ENCODE data around the gene ATF1.
"Not testable (repeated sequence)": the region's sequence is repeated elsewhere in the genome, so short reads cannot be mapped to it uniquely, and the experiment has no call there.

The ATF1 gene

GRCh38 chr12:50806176-50806575 lies 42.3 kb downstream of the ATF1 start:
- no peak for DNase-seq

- not testable (repeated sequence) for DNase-seq
These were observed 45.2 kb downstream of the ATF1 start for GRCh38 chr12:50809131-50809530.

- not testable (repeated sequence) for DNase-seq
These were observed 51.0 kb downstream of the ATF1 start for GRCh38 chr12:50814921-50815320.

- DNase-seq = no peak
These were observed 56.3 kb downstream of the ATF1 start for GRCh38 chr12:50820177-50820576.

- DNase-seq = no peak
These were observed 58.2 kb downstream of the ATF1 start for GRCh38 chr12:50822082-50822481.

GRCh38 chr12:50823724-50824123 lies 59.8 kb downstream of the ATF1 start:
- not testable (repeated sequence) for DNase-seq

- DNase-seq = no peak
These were observed 61.0 kb downstream of the ATF1 start for GRCh38 chr12:50824914-50825313.

- DNase-seq = no peak
These were observed 61.5 kb downstream of the ATF1 start for GRCh38 chr12:50825372-50825838.

GRCh38 chr12:50828121-50828520 lies 64.2 kb downstream of the ATF1 start:
- DNase-seq = no peak

- DNase-seq = no peak
These were observed 65.0 kb downstream of the ATF1 start for GRCh38 chr12:50828886-50829285.

- DNase-seq = not testable (repeated sequence)
These were observed 69.9 kb downstream of the ATF1 start for GRCh38 chr12:50833801-50834200.

- DNase-seq = no peak
These were observed 75.1 kb downstream of the ATF1 start for GRCh38 chr12:50839042-50839441.

- DNase-seq = no peak
These were observed 77.0 kb downstream of the ATF1 start for GRCh38 chr12:50840809-50841487.

GRCh38 chr12:50841716-50842531 lies 78.0 kb downstream of the ATF1 start:
- DNase-seq = no peak

- DNase-seq = no peak
These were observed 79.0 kb downstream of the ATF1 start, which contains the start of gene TMPRSS12 for GRCh38 chr12:50842637-50843493. Gene TMPRSS12 (plus strand): TSS chr12:50842926. CDS start chr12:50842965, 39 bp downstream.

- DNase-seq = no peak
These were observed 81.2 kb downstream of the ATF1 start for GRCh38 chr12:50845021-50845647.

GRCh38 chr12:50848963-50849362 lies 85.1 kb downstream of the ATF1 start:
- DNase-seq = no peak

GRCh38 chr12:50855218-50855617 lies 91.3 kb downstream of the ATF1 start:
- not testable (repeated sequence) for DNase-seq

GRCh38 chr12:50855679-50856078 lies 91.8 kb downstream of the ATF1 start:
- DNase-seq = not testable (repeated sequence)

- no peak for DNase-seq
These were observed 95.9 kb downstream of the ATF1 start for GRCh38 chr12:50859621-50860310.

GRCh38 chr12:50862316-50862715 lies 98.4 kb downstream of the ATF1 start:
- no peak for DNase-seq

GRCh38 chr12:50865266-50865665 lies 101.4 kb downstream of the ATF1 start:
- no peak for DNase-seq

All from SIG-M5 (cell line).